ENCODE data around the gene ENDOD1.

DNA sequence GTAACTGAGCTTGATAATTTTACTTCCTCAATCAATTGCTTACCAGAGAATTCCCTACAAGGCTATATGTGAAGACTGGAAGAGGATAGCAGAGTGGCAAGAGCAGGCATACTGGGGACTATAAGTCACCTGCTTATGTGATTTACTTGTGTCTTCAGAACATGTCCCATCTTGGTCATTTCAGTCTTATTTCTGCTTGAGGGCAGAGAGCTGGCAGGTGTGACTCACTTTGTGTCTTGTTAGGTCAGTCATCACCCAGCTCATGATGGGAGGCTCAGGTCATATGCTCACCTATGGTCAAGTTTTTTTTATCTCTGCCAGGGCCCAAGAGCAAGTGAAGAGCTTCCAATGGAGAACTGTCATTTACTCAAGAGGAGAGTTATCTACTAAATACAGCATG is 16.7 kb upstream of the ENDOD1 start:
- TF ChIP-seq POLR2A (IDR thresholded peaks at IDR 0.05) (no peak), CTCF (IDR thresholded peaks at IDR 0.05) (no peak)

All from vagina (tissue), 2 donors.